ENCODE measurements around the gene HBS1L.
"Not testable (repeated sequence)": the region's sequence is repeated elsewhere in the genome, so short reads cannot be mapped to it uniquely, and the experiment has no call there.

The HBS1L gene

DNA sequence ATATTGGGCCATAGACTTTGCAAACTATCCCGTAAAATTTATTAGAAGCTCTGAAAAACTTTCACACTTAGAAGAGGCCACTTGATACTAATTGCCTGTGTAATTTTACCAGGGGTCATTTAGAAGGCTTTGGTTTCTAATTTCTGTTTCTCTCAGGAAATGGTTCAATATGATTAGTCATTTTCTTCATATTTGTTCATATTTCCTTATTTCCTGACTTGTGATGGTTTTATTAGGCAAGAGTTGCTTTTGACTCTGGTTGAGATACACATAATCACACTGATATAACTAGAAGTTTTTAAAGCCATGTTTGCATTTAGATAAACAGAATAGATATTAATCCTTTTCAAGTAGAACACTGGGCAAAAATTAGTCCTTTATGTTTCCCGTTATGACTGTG lies 11.8 kb upstream of the HBS1L start:
- TF ChIP-seq, protein P1, sequence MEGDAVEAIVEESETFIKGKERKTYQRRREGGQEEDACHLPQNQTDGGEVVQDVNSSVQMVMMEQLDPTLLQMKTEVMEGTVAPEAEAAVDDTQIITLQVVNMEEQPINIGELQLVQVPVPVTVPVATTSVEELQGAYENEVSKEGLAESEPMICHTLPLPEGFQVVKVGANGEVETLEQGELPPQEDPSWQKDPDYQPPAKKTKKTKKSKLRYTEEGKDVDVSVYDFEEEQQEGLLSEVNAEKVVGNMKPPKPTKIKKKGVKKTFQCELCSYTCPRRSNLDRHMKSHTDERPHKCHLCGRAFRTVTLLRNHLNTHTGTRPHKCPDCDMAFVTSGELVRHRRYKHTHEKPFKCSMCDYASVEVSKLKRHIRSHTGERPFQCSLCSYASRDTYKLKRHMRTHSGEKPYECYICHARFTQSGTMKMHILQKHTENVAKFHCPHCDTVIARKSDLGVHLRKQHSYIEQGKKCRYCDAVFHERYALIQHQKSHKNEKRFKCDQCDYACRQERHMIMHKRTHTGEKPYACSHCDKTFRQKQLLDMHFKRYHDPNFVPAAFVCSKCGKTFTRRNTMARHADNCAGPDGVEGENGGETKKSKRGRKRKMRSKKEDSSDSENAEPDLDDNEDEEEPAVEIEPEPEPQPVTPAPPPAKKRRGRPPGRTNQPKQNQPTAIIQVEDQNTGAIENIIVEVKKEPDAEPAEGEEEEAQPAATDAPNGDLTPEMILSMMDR (IDR thresholded peaks at IDR 0.05), result no peak
- Mint-ChIP-seq H3K27ac (no peak overlapping the region), H3K4me3 (no peak overlapping the region), H3K27me3 (ENCODE audit: low read depth, poor library complexity) (peaks cover 10% of the 10 kb centered on the region), H3K36me3 (ENCODE audit: low read depth) (no peaks in the 10 kb centered on the region), H3K4me1 (no peaks in the 10 kb centered on the region), H3K9me3 (no peaks in the 10 kb centered on the region)
- no peak for DNase-seq

DNA sequence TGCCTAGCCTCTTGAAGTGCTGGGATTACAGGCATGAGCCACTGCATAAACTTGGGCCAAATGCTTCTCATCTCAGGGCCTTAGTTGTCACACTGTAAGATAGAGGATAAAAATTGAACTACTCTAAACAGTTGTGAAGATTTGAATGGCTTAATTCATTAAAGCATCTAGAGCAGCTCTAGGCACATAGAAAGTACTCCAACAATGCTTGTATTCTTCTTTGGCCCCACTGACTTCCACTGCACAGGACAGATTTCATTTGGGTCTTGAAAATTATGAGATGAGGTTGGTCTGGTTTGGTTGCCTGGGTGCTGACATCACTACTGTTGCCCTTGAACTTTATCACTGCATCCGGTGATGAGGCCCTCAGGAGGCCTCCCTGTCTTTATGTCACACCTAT lies 10.0 kb upstream of the HBS1L start:
- no peak for DNase-seq
- Mint-ChIP-seq H3K27ac (no peak overlapping the region), H3K36me3 (ENCODE audit: low read depth) (no peaks in the 10 kb centered on the region), H3K4me1 (no peaks in the 10 kb centered on the region), H3K27me3 (ENCODE audit: low read depth, poor library complexity) (peaks cover 13% of the 10 kb centered on the region), H3K9me3 (no peaks in the 10 kb centered on the region), H3K4me3 (no peak overlapping the region)
- TF ChIP-seq, protein P1 (IDR thresholded peaks at IDR 0.05), result no peak

DNA sequence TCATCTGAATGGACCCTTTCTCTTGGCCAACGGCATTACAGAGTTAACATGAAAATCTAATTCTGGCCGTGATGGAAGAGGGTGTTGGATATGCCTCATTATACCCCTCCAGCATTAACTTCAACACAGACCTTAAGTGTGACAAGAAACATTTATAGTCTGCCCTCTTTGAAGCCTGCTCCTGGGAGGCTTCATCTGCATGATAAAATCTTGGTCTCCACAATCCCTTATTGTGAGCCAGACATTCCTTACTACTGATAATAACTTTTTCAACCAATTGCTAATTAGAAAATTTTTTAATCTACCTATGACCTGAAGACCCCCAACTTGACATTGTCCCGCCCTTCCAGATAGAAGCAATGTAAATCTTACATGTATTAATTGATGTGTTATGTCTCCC lies 9.3 kb upstream of the HBS1L start:
- DNase-seq, result no peak
- Mint-ChIP-seq H3K4me3 (no peak overlapping the region), H3K27ac (no peak overlapping the region), H3K36me3 (ENCODE audit: low read depth) (no peaks in the 10 kb centered on the region), H3K27me3 (ENCODE audit: low read depth, poor library complexity) (peaks cover 13% of the 10 kb centered on the region), H3K4me1 (no peaks in the 10 kb centered on the region), H3K9me3 (no peaks in the 10 kb centered on the region)
- TF ChIP-seq, protein P1 (IDR thresholded peaks at IDR 0.05), result no peak

DNA sequence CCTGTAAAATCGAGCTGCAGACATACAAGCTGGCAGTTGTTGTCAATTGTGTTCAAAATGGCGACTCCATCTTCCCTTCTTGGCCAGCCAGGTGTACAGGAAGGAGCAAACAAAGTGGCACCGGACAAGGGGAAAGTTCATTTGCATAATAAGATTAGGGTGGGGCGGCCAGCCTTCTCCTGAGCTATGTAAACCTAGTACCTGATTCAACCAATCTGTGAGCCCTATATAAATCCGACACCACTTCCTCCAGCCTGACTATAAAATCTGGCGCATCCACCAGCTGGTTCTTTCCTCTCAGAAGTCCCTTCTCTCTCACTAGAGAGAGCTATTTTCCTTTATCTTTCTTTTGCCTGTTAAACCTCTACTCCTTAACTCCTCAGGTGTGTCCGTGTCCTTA lies 8.1 kb upstream of the HBS1L start:
- TF ChIP-seq, protein P1 (IDR thresholded peaks at IDR 0.05), result no peak
- no peaks in the 10 kb centered on the region for H3K9me3 Mint-ChIP-seq
- no peaks in the 10 kb centered on the region for H3K36me3 Mint-ChIP-seq (ENCODE audit: low read depth)
- H3K27ac Mint-ChIP-seq, result no peak overlapping the region
- no peak overlapping the region for H3K4me3 Mint-ChIP-seq
- DNase-seq, result no peak
- peaks cover 6% of the 10 kb centered on the region for H3K27me3 Mint-ChIP-seq (ENCODE audit: low read depth, poor library complexity)
- H3K4me1 Mint-ChIP-seq, result no peaks in the 10 kb centered on the region

DNA sequence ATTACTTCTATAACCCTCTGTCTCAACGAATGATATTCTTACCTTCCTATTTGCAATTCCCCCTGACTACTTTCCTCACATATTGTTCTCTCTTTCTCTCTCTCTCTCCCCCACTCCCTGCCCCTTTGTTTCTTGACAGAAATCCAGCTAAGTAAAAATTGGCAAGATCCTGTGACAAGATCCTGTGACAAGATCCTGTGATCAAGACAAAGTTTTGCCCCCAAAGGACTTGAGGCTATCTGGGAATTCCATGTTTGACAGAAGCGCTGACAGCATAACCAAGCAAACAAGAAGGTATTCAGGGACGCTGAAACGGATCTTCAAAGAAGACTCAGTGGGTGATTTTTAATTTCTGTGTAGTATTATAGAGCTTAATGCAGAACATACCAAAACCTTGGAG lies 5.5 kb upstream of the HBS1L start:
- Mint-ChIP-seq H3K9me3 (no peaks in the 10 kb centered on the region), H3K36me3 (ENCODE audit: low read depth) (no peaks in the 10 kb centered on the region), H3K27ac (no peak overlapping the region), H3K4me3 (no peak overlapping the region), H3K4me1 (no peaks in the 10 kb centered on the region), H3K27me3 (ENCODE audit: low read depth, poor library complexity) (peaks cover 6% of the 10 kb centered on the region)
- no peak for DNase-seq
- TF ChIP-seq, protein P1 (IDR thresholded peaks at IDR 0.05), result no peak

DNA sequence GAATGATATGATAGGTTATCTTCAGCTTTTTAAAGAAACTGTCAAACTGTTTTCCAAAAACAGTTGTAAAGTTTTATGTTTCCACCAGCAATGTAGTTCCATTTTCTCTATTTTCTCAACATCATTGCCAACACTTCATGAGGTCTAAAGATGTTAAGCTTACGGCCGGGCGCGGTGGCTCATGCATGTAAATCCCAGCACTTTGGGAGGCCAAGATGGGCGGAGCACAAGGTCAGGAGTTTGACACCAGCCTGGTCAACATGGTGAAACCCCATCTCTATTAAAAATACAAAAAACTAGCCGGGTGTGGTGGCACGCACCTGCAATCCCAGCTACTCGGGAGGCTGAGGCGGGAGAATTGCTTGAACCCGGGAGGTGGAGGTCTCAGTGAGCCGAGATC lies 3.7 kb upstream of the HBS1L start:
- not testable (repeated sequence) for H3K27me3 Mint-ChIP-seq (ENCODE audit: low read depth, poor library complexity); H3K4me3 Mint-ChIP-seq; H3K36me3 Mint-ChIP-seq (ENCODE audit: low read depth); H3K9me3 Mint-ChIP-seq; H3K4me1 Mint-ChIP-seq; H3K27ac Mint-ChIP-seq; DNase-seq
